RPMI8226 (cell line): ENCODE results near the gene FMNL3.

Source experiments
- DNase-seq: peaks from one replicate; pipeline ENCODE4 v3.0.0-alpha.2; 2015

FMNL3 gene

GRCh38 chr12:49708851-49709250 lies 1.6 kb upstream of the FMNL3 start:
- no peak for DNase-seq

- DNase-seq, result no peak
Measured at GRCh38 chr12:49707812-49708147, 575 bp upstream of the FMNL3 start.

GRCh38 chr12:49706351-49707127 lies 666 bp downstream of the FMNL3 start:
- no peak for DNase-seq

GRCh38 chr12:49705479-49706134 lies 1.6 kb downstream of the FMNL3 start:
- no peak for DNase-seq

- DNase-seq, result no peak
Measured at GRCh38 chr12:49703647-49704137, 3.5 kb downstream of the FMNL3 start.

GRCh38 chr12:49702676-49703215 lies 4.5 kb downstream of the FMNL3 start:
- no peak for DNase-seq

GRCh38 chr12:49702009-49702408 lies 5.2 kb downstream of the FMNL3 start:
- DNase-seq, result no peak

GRCh38 chr12:49698619-49699545 lies 8.3 kb downstream of the FMNL3 start:
- DNase-seq, result peak; percentile 56

- DNase-seq, result no peak
Measured at GRCh38 chr12:49697808-49698207, 9.4 kb downstream of the FMNL3 start.

- no peak for DNase-seq
Measured at GRCh38 chr12:49696723-49697122, 10.5 kb downstream of the FMNL3 start.

GRCh38 chr12:49693931-49694444 lies 13.2 kb downstream of the FMNL3 start:
- DNase-seq, result no peak

GRCh38 chr12:49692851-49693250 lies 14.4 kb downstream of the FMNL3 start:
- no peak for DNase-seq

- no peak for DNase-seq
Measured at GRCh38 chr12:49689785-49690184, 17.4 kb downstream of the FMNL3 start.

- no peak for DNase-seq
Measured at GRCh38 chr12:49689237-49689636, 18.0 kb downstream of the FMNL3 start.

- no peak for DNase-seq
Measured at GRCh38 chr12:49687941-49688340, 19.3 kb downstream of the FMNL3 start.

- peak; percentile 22 for DNase-seq
Measured at GRCh38 chr12:49684310-49684854, 22.8 kb downstream of the FMNL3 start.

GRCh38 chr12:49683599-49684309 lies 23.5 kb downstream of the FMNL3 start:
- DNase-seq, result no peak

- DNase-seq, result no peak
Measured at GRCh38 chr12:49680075-49680474, 27.1 kb downstream of the FMNL3 start.

GRCh38 chr12:49678711-49679110 lies 28.5 kb downstream of the FMNL3 start:
- DNase-seq, result no peak

- DNase-seq, result no peak
Measured at GRCh38 chr12:49675137-49675536, 32.1 kb downstream of the FMNL3 start.

GRCh38 chr12:49674318-49674981 lies 32.8 kb downstream of the FMNL3 start:
- DNase-seq, result no peak
